ENCODE measurements around the gene MAF.

MAF gene

GRCh38 chr16:79600638-79601091 lies at the start of gene MAF:
Gene MAF, minus strand, starts transcription at chr16:79600737. Its CDS starts 835 bp downstream, at chr16:79599902.
- peak; percentile 93 for DNase-seq

GRCh38 chr16:79648826-79649225 lies 48.3 kb upstream of the MAF start:
- DNase-seq = no peak

GRCh38 chr16:79647586-79647985 lies 47.0 kb upstream of the MAF start:
- no peak for DNase-seq

GRCh38 chr16:79645701-79646100 lies 45.2 kb upstream of the MAF start:
- no peak for DNase-seq

- DNase-seq = no peak
These were observed 44.6 kb upstream of the MAF start for GRCh38 chr16:79644971-79645667.

GRCh38 chr16:79642652-79643051 lies 42.1 kb upstream of the MAF start:
- DNase-seq = no peak

GRCh38 chr16:79640513-79641360 lies 40.2 kb upstream of the MAF start:
- peak; percentile 66 for DNase-seq

- DNase-seq = no peak
These were observed 39.2 kb upstream of the MAF start for GRCh38 chr16:79639576-79640311.

GRCh38 chr16:79638386-79638785 lies 37.8 kb upstream of the MAF start:
- DNase-seq = no peak

- no peak for DNase-seq
These were observed 35.0 kb upstream of the MAF start for GRCh38 chr16:79635488-79635887.

GRCh38 chr16:79634298-79634697 lies 33.8 kb upstream of the MAF start:
- DNase-seq = no peak

- DNase-seq = no peak
These were observed 31.8 kb upstream of the MAF start for GRCh38 chr16:79632289-79632688.

GRCh38 chr16:79628988-79629387 lies 28.5 kb upstream of the MAF start:
- DNase-seq = no peak

GRCh38 chr16:79628501-79628975 lies 28.0 kb upstream of the MAF start:
- no peak for DNase-seq

- DNase-seq = no peak
These were observed 26.6 kb upstream of the MAF start for GRCh38 chr16:79627092-79627491.

- no peak for DNase-seq
These were observed 25.2 kb upstream of the MAF start for GRCh38 chr16:79625738-79626137.

- no peak for DNase-seq
These were observed 23.3 kb upstream of the MAF start for GRCh38 chr16:79623824-79624223.

GRCh38 chr16:79623062-79623461 lies 22.5 kb upstream of the MAF start:
- no peak for DNase-seq

GRCh38 chr16:79621027-79621426 lies 20.5 kb upstream of the MAF start:
- no peak for DNase-seq

GRCh38 chr16:79618692-79619050 lies 18.1 kb upstream of the MAF start:
- no peak for DNase-seq

- no peak for DNase-seq
These were observed 17.6 kb upstream of the MAF start for GRCh38 chr16:79618041-79618691.

GRCh38 chr16:79613009-79613408 lies 12.5 kb upstream of the MAF start:
- DNase-seq = no peak

- no peak for DNase-seq
These were observed 11.7 kb upstream of the MAF start for GRCh38 chr16:79612207-79612606.

All from right forelimb (tissue), 1 donor.